ENCODE results near the gene IL3RA. TPM values are rescaled to one million over a fixed set of nuclear protein-coding genes. Genes with fewer than 3 reads are reported as not detected.
A peak's percentile ranks its signal among the peaks of the same experiment; 100 is the strongest.

The IL3RA gene
- total and polyA plus RNA-seq, 2 experiments from 2014 or later = 0.86 TPM; not detected in 1

DNA sequence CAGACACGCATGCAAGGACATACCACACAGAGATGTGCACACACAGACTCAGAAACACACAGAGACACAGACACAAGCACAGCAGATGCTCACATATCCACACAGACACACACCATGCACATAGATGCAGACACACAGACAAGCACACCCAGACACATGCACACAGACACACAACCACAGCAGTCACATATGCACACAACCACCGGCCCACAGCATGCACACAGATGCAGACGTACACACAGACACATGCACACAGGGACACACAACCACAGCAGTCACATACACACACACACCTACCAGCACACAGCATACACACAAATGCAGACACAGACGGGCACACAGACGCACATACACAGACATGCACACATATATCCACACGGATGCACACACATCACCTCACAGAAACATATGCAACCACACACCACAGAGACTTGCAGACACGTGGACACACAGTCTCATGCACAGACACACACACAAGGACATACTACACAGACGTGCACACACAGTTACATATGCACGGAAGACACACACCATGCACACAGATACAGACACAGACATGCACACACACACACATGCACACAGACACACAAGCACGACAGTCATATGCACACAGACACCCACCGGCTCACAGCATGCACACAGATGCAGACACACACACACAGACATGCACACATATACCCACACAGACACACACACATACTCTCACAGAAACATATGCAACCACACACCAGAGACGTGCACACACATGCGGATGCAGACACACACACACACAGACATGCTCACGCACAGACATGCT, 80.6 kb downstream of the IL3RA start:
- Histone ChIP-seq H4K20me1 (replicated peaks; ENCODE audit: insufficient read depth) (peaks cover 6% of the 10 kb centered on the region; the same call in 1 of the 2 replicates), H3K27ac (ENCODE audit: low read depth) (no peak overlapping the region), H3K27me3 (ENCODE audit: insufficient read depth) (no peaks in the 10 kb centered on the region), H2AFZ (no peak overlapping the region), H3K36me3 (ENCODE audit: insufficient read depth) (peaks cover 10% of the 10 kb centered on the region), H3K9me2 (ENCODE audit: insufficient read depth) (no peaks in the 10 kb centered on the region), H3K4me3 (no peak overlapping the region), H3K4me2 (no peak overlapping the region), H3K4me1 (ENCODE audit: insufficient read depth) (no peaks in the 10 kb centered on the region), H3F3A (replicated peaks; ENCODE audit: low read depth) (peaks cover 36% of the 10 kb centered on the region), H3K79me2 (replicated peaks; ENCODE audit: insufficient read depth) (no peaks in the 10 kb centered on the region)
- Mint-ChIP-seq H3K27ac (no peak overlapping the region), H3K9me3 (peaks cover 26% of the 10 kb centered on the region), H3K4me1 (peaks cover 8% of the 10 kb centered on the region), H3K36me3 (ENCODE audit: low read depth) (peaks cover 55% of the 10 kb centered on the region), H3K27me3 (ENCODE audit: insufficient read depth, low read depth, poor library complexity) (peaks cover 22% of the 10 kb centered on the region), H3K4me3 (no peak overlapping the region)
- DNase-seq (ENCODE audit: low spot score) = no peak
- TF ChIP-seq POLR2AphosphoS5 (IDR thresholded peaks at IDR 0.05; ENCODE audit: low read depth) (peak; percentile 16), EZH2 (IDR thresholded peaks at IDR 0.05; ENCODE audit: low read depth, unreplicated experiment) (no peak), ZNF114 (CRISPR knock-in tag; IDR thresholded peaks at IDR 0.05) (no peak)
- ATAC-seq = no peak

DNA sequence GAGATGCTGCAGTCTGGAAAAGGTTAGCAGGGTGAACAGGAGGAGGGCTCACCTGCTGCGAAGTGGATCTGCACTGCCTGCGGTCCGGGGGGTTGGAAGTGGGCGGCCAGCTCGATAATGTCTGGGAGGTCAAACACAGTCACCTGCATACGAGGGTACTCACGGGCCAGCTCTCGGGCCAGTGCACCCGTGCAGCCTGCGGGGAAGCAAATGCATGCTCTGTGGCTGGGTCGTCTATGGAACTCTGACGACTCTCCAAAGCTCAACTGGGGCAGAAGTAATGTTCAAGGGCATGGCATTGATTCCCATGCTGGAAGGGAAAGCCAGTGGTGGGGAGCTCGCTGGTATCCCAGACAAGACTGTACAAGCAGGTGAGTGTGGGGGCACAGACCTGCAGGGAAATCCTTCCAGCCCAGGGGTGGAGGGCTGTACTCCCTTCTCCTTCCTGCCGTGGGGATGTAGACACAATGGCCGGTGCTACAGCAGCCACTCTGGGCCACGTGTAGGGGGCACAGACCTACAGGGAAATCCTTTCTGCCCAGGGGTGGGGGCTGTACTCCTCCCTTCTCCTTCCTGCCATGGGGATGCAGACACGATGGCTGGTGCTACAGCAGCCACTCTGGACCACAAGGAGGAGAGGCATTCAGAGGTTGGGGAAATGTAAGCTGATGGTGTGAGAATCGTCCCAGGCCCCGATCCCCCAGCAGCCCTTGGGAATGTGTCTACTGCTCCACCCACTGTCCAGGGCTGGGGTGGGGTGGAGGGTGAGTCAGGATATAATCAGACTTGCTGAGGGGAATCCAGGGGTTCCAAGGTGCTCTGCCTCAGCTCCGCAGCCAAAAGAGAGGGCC, 81.6 kb downstream of the IL3RA start:
- peaks cover 34% of the 10 kb centered on the region for H3K9me3 Mint-ChIP-seq
- Histone ChIP-seq H4K20me1 (replicated peaks; ENCODE audit: insufficient read depth) (peaks cover 6% of the 10 kb centered on the region; the same call in 1 of the 2 replicates), H3K4me2 (no peak overlapping the region), H3K36me3 (ENCODE audit: insufficient read depth) (peaks cover 14% of the 10 kb centered on the region), H3K27me3 (ENCODE audit: insufficient read depth) (no peaks in the 10 kb centered on the region), H3K9me2 (ENCODE audit: insufficient read depth) (no peaks in the 10 kb centered on the region), H3K4me3 (no peak overlapping the region), H3K79me2 (replicated peaks; ENCODE audit: insufficient read depth) (no peaks in the 10 kb centered on the region), H3K4me1 (ENCODE audit: insufficient read depth) (no peaks in the 10 kb centered on the region), H2AFZ (no peak overlapping the region), H3F3A (replicated peaks; ENCODE audit: low read depth) (peaks cover 36% of the 10 kb centered on the region; the same call in 1 of the 2 replicates), H3K27ac (ENCODE audit: low read depth) (no peak overlapping the region)
- H3K27me3 Mint-ChIP-seq (ENCODE audit: insufficient read depth, low read depth, poor library complexity) = peaks cover 26% of the 10 kb centered on the region
- no peak overlapping the region for H3K4me3 Mint-ChIP-seq
- no peak for ATAC-seq
- DNase-seq (ENCODE audit: low spot score) = no peak
- H3K36me3 Mint-ChIP-seq (ENCODE audit: low read depth) = peaks cover 57% of the 10 kb centered on the region
- peaks cover 8% of the 10 kb centered on the region for H3K4me1 Mint-ChIP-seq
- H3K27ac Mint-ChIP-seq = no peak overlapping the region
- TF ChIP-seq ZNF114 (CRISPR knock-in tag; IDR thresholded peaks at IDR 0.05) = no peak
- no peak for TF ChIP-seq EZH2 (IDR thresholded peaks at IDR 0.05; ENCODE audit: low read depth, unreplicated experiment)
- TF ChIP-seq, protein P1, sequence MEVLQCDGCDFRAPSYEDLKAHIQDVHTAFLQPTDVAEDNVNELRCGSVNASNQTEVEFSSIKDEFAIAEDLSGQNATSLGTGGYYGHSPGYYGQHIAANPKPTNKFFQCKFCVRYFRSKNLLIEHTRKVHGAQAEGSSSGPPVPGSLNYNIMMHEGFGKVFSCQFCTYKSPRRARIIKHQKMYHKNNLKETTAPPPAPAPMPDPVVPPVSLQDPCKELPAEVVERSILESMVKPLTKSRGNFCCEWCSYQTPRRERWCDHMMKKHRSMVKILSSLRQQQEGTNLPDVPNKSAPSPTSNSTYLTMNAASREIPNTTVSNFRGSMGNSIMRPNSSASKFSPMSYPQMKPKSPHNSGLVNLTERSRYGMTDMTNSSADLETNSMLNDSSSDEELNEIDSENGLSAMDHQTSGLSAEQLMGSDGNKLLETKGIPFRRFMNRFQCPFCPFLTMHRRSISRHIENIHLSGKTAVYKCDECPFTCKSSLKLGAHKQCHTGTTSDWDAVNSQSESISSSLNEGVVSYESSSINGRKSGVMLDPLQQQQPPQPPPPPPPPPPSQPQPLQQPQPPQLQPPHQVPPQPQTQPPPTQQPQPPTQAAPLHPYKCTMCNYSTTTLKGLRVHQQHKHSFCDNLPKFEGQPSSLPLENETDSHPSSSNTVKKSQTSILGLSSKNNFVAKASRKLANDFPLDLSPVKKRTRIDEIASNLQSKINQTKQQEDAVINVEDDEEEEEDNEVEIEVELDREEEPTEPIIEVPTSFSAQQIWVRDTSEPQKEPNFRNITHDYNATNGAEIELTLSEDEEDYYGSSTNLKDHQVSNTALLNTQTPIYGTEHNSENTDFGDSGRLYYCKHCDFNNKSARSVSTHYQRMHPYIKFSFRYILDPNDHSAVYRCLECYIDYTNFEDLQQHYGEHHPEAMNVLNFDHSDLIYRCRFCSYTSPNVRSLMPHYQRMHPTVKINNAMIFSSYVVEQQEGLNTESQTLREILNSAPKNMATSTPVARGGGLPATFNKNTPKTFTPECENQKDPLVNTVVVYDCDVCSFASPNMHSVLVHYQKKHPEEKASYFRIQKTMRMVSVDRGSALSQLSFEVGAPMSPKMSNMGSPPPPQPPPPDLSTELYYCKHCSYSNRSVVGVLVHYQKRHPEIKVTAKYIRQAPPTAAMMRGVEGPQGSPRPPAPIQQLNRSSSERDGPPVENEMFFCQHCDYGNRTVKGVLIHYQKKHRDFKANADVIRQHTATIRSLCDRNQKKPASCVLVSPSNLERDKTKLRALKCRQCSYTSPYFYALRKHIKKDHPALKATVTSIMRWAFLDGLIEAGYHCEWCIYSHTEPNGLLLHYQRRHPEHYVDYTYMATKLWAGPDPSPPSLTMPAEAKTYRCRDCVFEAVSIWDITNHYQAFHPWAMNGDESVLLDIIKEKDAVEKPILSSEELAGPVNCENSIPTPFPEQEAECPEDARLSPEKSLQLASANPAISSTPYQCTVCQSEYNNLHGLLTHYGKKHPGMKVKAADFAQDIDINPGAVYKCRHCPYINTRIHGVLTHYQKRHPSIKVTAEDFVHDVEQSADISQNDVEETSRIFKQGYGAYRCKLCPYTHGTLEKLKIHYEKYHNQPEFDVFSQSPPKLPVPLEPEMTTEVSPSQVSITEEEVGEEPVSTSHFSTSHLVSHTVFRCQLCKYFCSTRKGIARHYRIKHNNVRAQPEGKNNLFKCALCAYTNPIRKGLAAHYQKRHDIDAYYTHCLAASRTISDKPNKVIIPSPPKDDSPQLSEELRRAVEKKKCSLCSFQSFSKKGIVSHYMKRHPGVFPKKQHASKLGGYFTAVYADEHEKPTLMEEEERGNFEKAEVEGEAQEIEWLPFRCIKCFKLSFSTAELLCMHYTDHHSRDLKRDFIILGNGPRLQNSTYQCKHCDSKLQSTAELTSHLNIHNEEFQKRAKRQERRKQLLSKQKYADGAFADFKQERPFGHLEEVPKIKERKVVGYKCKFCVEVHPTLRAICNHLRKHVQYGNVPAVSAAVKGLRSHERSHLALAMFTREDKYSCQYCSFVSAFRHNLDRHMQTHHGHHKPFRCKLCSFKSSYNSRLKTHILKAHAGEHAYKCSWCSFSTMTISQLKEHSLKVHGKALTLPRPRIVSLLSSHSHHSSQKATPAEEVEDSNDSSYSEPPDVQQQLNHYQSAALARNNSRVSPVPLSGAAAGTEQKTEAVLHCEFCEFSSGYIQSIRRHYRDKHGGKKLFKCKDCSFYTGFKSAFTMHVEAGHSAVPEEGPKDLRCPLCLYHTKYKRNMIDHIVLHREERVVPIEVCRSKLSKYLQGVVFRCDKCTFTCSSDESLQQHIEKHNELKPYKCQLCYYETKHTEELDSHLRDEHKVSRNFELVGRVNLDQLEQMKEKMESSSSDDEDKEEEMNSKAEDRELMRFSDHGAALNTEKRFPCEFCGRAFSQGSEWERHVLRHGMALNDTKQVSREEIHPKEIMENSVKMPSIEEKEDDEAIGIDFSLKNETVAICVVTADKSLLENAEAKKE (CRISPR knock-in tag; IDR thresholded peaks at IDR 0.05) = no peak
- TF ChIP-seq, protein P2, sequence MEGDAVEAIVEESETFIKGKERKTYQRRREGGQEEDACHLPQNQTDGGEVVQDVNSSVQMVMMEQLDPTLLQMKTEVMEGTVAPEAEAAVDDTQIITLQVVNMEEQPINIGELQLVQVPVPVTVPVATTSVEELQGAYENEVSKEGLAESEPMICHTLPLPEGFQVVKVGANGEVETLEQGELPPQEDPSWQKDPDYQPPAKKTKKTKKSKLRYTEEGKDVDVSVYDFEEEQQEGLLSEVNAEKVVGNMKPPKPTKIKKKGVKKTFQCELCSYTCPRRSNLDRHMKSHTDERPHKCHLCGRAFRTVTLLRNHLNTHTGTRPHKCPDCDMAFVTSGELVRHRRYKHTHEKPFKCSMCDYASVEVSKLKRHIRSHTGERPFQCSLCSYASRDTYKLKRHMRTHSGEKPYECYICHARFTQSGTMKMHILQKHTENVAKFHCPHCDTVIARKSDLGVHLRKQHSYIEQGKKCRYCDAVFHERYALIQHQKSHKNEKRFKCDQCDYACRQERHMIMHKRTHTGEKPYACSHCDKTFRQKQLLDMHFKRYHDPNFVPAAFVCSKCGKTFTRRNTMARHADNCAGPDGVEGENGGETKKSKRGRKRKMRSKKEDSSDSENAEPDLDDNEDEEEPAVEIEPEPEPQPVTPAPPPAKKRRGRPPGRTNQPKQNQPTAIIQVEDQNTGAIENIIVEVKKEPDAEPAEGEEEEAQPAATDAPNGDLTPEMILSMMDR (conservative IDR thresholded peaks at IDR 0.05; ENCODE audit: low read depth in 2 of 2) = no peak
- TF ChIP-seq STAT1 (IDR thresholded peaks at IDR 0.05; ENCODE audit: unreplicated experiment) = no peak
- TF ChIP-seq POLR2AphosphoS5 (IDR thresholded peaks at IDR 0.05; ENCODE audit: low read depth) = no peak
- TF ChIP-seq EZH2phosphoT487 (IDR thresholded peaks at IDR 0.05; ENCODE audit: unreplicated experiment) = no peak
- no peak for TF ChIP-seq JUNB (IDR thresholded peaks at IDR 0.05; ENCODE audit: unreplicated experiment)
- TF ChIP-seq CREB1 (CRISPR knock-in tag; IDR thresholded peaks at IDR 0.05; ENCODE audit: low read depth) = no peak
- no peak for TF ChIP-seq NANOG (IDR thresholded peaks at IDR 0.05; ENCODE audit: borderline replicate concordance)
